Measurements from ENCODE around the gene SLC25A3. TPM values are rescaled to one million over a fixed set of nuclear protein-coding genes. Genes with fewer than 3 reads are reported as not detected.

Gene SLC25A3
- total and polyA plus RNA-seq, 4 donors, result 223 to 400 (median 292) TPM

DNA sequence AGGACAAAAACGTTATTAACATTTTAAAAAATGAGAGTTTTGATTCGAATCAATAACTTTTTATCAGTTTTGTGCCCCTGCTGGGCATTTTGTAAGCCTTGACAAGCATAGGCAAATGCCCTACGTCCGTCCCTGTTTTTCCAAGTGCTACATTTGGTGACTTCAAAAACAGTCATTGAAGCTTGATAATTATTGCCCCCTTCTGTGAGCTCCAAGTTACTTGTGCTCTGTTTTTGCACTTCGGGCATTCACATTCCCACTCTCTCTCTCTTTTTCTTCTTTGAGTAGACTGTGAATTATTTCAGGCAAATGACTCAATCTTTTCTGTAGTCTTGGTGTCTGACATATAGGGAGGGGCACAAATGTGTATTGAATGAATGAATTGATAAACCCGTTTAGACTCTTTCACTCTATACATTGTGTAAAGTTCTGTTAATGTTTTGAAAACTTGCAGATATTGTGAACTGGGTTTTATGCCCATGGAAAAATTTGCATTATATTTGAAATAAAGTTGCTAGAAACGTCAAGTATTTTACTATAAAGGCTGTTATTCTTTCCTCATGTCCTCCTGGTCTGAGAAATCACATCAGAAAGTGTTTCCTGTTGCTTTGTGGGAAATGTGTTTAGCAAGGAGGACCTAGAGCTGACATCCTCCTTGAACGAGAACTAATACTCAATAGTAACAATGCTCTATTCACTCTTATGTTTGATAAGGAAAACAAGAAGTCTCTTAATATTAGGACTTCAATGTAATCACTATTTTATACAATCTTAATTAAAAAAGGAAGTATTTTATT is 53.0 kb downstream of the SLC25A3 start:
- Histone ChIP-seq H3K9me3 (ENCODE audit: control insufficient read depth in 4 of 4, low read length in 3 of 4) (no peaks in the 10 kb centered on the region), H3K9ac (ENCODE audit: low read depth in 1 of 2, low read length in 2 of 2) (peak overlapping the region in 1 of 2 donors; percentile 0), H3K27me3 (ENCODE audit: control insufficient read depth in 4 of 4, insufficient read depth in 4 of 4, low read length in 3 of 4) (no peaks in the 10 kb centered on the region), H3K4me3 (ENCODE audit: low read depth in 1 of 3, low read length in 3 of 3) (peak overlapping the region; percentile 16 to 95 (median 90)), H3K4me1 (ENCODE audit: control insufficient read depth in 4 of 4, insufficient read depth in 4 of 4, low read length in 3 of 4) (peaks cover 0 to 18% (median 10%) of the 10 kb centered on the region in 4 donors), H3K36me3 (ENCODE audit: control insufficient read depth in 4 of 4, insufficient read depth in 3 of 4, low read depth in 1 of 4, low read length in 3 of 4) (peaks cover 2 to 10% (median 10%) of the 10 kb centered on the region in 4 donors), H3K27ac (ENCODE audit: low read depth in 1 of 2, low read length in 2 of 2) (no peak overlapping the region)
- no peak for DNase-seq (ENCODE audit: low spot score)
- no peak for TF ChIP-seq HNF4G (IDR thresholded peaks at IDR 0.05)
- TF ChIP-seq YY1 (IDR thresholded peaks at IDR 0.05), result no peak
- TF ChIP-seq JUND (IDR thresholded peaks at IDR 0.05), result no peak
- no peak for TF ChIP-seq RAD21 (IDR thresholded peaks at IDR 0.05)
- TF ChIP-seq, protein P1, sequence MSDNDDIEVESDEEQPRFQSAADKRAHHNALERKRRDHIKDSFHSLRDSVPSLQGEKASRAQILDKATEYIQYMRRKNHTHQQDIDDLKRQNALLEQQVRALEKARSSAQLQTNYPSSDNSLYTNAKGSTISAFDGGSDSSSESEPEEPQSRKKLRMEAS (IDR thresholded peaks at IDR 0.05), result no peak
- TF ChIP-seq HNF4A (conservative IDR thresholded peaks at IDR 0.05), result no peak
- TF ChIP-seq, protein P2, sequence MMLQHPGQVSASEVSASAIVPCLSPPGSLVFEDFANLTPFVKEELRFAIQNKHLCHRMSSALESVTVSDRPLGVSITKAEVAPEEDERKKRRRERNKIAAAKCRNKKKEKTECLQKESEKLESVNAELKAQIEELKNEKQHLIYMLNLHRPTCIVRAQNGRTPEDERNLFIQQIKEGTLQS (IDR thresholded peaks at IDR 0.05), result no peak
- TF ChIP-seq FOXA1 (IDR thresholded peaks at IDR 0.05), result no peak
- no peak for TF ChIP-seq NR2F2 (IDR thresholded peaks at IDR 0.05)
- WGBS, result 21% methylated on average over 8 of the region's 8 CpGs

DNA sequence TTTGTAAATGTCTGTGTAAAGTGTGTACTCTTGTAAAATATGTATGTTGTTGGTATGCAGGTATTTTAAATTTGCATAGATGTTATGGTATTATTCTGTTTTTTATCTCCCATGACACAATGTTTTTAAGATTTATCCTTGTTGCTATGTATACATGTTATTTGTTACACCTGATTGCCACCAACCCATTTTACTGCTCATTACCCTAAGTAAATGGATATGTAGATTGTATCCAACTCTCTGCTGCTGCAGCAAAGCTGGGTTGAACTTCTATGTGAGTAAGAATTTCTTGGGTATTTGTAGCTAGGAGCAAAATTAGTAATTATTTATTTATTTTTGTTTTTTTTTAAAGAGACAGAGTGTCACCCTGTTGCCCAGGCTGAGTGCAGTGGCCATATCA is 57.8 kb downstream of the SLC25A3 start:
- Histone ChIP-seq H3K9ac (ENCODE audit: low read depth in 1 of 2, low read length in 2 of 2) (no peak overlapping the region), H3K27me3 (ENCODE audit: control insufficient read depth in 4 of 4, insufficient read depth in 4 of 4, low read length in 3 of 4) (no peaks in the 10 kb centered on the region), H3K36me3 (ENCODE audit: control insufficient read depth in 4 of 4, insufficient read depth in 3 of 4, low read depth in 1 of 4, low read length in 3 of 4) (peaks cover 2 to 11% (median 10%) of the 10 kb centered on the region in 4 donors), H3K9me3 (ENCODE audit: control insufficient read depth in 4 of 4, low read length in 3 of 4) (no peaks in the 10 kb centered on the region), H3K27ac (ENCODE audit: low read depth in 1 of 2, low read length in 2 of 2) (no peak overlapping the region), H3K4me1 (ENCODE audit: control insufficient read depth in 4 of 4, insufficient read depth in 4 of 4, low read length in 3 of 4) (peaks cover 0 to 4% (median 2%) of the 10 kb centered on the region in 4 donors), H3K4me3 (ENCODE audit: low read depth in 1 of 3, low read length in 3 of 3) (no peak overlapping the region)
- TF ChIP-seq HNF4G (IDR thresholded peaks at IDR 0.05), result no peak
- no peak for TF ChIP-seq RAD21 (IDR thresholded peaks at IDR 0.05)
- TF ChIP-seq RXRA (IDR thresholded peaks at IDR 0.05), result no peak
- no peak for TF ChIP-seq GABPA (IDR thresholded peaks at IDR 0.05 in 1 of 2, conservative IDR thresholded peaks at IDR 0.05 in 1 of 2)
- TF ChIP-seq EGR1 (IDR thresholded peaks at IDR 0.05; ENCODE audit: low read depth in 2 of 2), result no peak
- TF ChIP-seq, protein P3, sequence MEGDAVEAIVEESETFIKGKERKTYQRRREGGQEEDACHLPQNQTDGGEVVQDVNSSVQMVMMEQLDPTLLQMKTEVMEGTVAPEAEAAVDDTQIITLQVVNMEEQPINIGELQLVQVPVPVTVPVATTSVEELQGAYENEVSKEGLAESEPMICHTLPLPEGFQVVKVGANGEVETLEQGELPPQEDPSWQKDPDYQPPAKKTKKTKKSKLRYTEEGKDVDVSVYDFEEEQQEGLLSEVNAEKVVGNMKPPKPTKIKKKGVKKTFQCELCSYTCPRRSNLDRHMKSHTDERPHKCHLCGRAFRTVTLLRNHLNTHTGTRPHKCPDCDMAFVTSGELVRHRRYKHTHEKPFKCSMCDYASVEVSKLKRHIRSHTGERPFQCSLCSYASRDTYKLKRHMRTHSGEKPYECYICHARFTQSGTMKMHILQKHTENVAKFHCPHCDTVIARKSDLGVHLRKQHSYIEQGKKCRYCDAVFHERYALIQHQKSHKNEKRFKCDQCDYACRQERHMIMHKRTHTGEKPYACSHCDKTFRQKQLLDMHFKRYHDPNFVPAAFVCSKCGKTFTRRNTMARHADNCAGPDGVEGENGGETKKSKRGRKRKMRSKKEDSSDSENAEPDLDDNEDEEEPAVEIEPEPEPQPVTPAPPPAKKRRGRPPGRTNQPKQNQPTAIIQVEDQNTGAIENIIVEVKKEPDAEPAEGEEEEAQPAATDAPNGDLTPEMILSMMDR (IDR thresholded peaks at IDR 0.05; ENCODE audit: low read depth, low read length, missing input control), result no peak
- TF ChIP-seq NR2F2 (IDR thresholded peaks at IDR 0.05), result no peak
- no peak for DNase-seq (ENCODE audit: low spot score)

DNA sequence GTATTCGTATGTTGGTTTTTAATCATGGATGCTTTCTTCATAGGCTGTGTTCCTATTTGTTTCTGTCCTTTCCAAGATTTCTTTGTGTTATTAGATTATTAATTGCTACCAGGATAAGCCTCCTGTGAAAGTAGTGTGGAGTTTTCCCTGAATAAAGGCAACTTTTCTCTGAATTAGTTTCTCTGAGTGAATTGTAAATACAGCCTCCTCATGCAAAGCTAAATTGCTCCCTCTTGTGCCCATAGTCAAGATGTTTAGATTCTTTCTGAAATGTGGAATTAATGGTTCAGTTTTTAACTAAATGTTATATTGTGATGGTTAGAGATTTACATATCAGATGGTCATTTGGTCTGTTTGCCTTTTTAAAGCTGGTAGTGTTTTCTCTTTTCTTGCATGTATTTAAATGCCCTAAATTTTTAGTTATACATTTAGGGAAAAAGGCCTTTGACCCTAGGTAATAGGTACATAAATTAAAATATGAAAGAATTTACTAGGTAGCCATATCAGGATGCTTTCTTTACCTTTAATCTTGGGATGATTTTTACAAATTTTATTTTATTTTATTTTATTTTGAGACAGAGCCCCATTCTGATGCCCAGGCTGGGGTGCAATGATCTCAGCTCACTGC is 60.5 kb downstream of the SLC25A3 start:
- Histone ChIP-seq H3K9ac (ENCODE audit: low read depth in 1 of 2, low read length in 2 of 2) (no peak overlapping the region), H3K27me3 (ENCODE audit: control insufficient read depth in 4 of 4, insufficient read depth in 4 of 4, low read length in 3 of 4) (no peaks in the 10 kb centered on the region), H3K4me3 (ENCODE audit: low read depth in 1 of 3, low read length in 3 of 3) (no peak overlapping the region), H3K27ac (ENCODE audit: low read depth in 1 of 2, low read length in 2 of 2) (no peak overlapping the region), H3K4me1 (ENCODE audit: control insufficient read depth in 4 of 4, insufficient read depth in 4 of 4, low read length in 3 of 4) (no peaks in the 10 kb centered on the region), H3K36me3 (ENCODE audit: control insufficient read depth in 4 of 4, insufficient read depth in 3 of 4, low read depth in 1 of 4, low read length in 3 of 4) (peaks cover 2 to 16% (median 15%) of the 10 kb centered on the region in 4 donors), H3K9me3 (ENCODE audit: control insufficient read depth in 4 of 4, low read length in 3 of 4) (no peaks in the 10 kb centered on the region)
- no peak for DNase-seq (ENCODE audit: low spot score)
- TF ChIP-seq, protein P3 (IDR thresholded peaks at IDR 0.05; ENCODE audit: low read depth, low read length, missing input control), result peak; percentile 65
- TF ChIP-seq, protein P4, sequence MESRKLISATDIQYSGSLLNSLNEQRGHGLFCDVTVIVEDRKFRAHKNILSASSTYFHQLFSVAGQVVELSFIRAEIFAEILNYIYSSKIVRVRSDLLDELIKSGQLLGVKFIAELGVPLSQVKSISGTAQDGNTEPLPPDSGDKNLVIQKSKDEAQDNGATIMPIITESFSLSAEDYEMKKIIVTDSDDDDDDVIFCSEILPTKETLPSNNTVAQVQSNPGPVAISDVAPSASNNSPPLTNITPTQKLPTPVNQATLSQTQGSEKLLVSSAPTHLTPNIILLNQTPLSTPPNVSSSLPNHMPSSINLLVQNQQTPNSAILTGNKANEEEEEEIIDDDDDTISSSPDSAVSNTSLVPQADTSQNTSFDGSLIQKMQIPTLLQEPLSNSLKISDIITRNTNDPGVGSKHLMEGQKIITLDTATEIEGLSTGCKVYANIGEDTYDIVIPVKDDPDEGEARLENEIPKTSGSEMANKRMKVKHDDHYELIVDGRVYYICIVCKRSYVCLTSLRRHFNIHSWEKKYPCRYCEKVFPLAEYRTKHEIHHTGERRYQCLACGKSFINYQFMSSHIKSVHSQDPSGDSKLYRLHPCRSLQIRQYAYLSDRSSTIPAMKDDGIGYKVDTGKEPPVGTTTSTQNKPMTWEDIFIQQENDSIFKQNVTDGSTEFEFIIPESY (IDR thresholded peaks at IDR 0.05), result no peak
- TF ChIP-seq FOXA1 (IDR thresholded peaks at IDR 0.05) (peak; percentile 80), RAD21 (IDR thresholded peaks at IDR 0.05) (peak; percentile 97), FOXA2 (IDR thresholded peaks at IDR 0.05) (peak; percentile 88)
- WGBS, result 96% methylated on average over 1 of the region's 1 CpG

Data from liver (tissue), 9 donors.